IPS-20b (cell line): Measurements from ENCODE around the gene MSRB1.
"Not testable (repeated sequence)": the region's sequence is repeated elsewhere in the genome, so short reads cannot be mapped to it uniquely, and the experiment has no call there.

Source experiments
- H3K27ac ChIP-seq: one replicate; pipeline ENCODE4 v1.5.1; 2013; ENCODE audit warnings: low read length
- H3K27me3 ChIP-seq: 2 replicates; pipeline ENCODE4 v1.6.1; 2013; ENCODE audit warnings: mild to moderate bottlenecking, low read length, inconsistent platforms; ENCODE audit not compliant: insufficient read depth
- H3K36me3 ChIP-seq: 2 replicates; pipeline ENCODE4 v1.6.1; 2013; ENCODE audit warnings: low read depth, mild to moderate bottlenecking, inconsistent platforms, low read length, moderate library complexity; ENCODE audit not compliant: insufficient read depth
- H3K4me1 ChIP-seq: 2 replicates; pipeline ENCODE4 v1.6.1; 2013; ENCODE audit warnings: mild to moderate bottlenecking, control low read depth, inconsistent platforms, low read length, moderate library complexity; ENCODE audit not compliant: insufficient read depth
- H3K4me3 ChIP-seq: 2 replicates; pipeline ENCODE4 v1.5.1; 2013; ENCODE audit warnings: mild to moderate bottlenecking, low read length, inconsistent platforms
- H3K9ac ChIP-seq: 2 replicates; pipeline ENCODE4 v1.6.1; 2013; ENCODE audit warnings: low read depth, mild to moderate bottlenecking, inconsistent platforms, low read length, moderate library complexity
- H3K9me3 ChIP-seq: 2 replicates; pipeline ENCODE4 v1.6.1; 2013; ENCODE audit warnings: mild to moderate bottlenecking, low read depth, low read length, inconsistent platforms; ENCODE audit not compliant: insufficient read depth

Gene MSRB1

DNA sequence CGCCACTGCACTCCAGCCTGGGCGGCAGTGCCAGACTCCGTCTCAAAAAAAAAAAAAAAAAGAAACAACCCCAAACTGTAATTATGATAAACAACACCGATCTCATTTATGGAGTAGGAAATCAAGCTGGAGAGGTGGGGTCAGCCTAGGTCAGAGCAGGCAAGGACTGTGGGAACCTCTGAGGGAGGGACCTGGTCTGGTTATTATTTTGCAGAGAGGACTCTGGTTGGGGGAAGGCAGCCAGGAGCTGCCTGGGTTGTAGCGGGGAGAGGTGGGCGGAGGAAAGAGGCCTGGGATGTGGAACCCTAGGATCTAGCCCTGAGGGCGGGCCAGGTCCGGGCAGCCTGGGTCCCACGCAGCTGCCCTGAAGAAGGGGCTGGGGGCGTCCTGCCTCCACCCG, 13.9 kb downstream of the MSRB1 start:
- peaks cover 29% of the 10 kb centered on the region for H3K27me3 ChIP-seq
- H3K9me3 ChIP-seq = no peaks in the 10 kb centered on the region
- no peak overlapping the region for H3K9ac ChIP-seq
- H3K36me3 ChIP-seq = no peaks in the 10 kb centered on the region
- H3K4me1 ChIP-seq = 0 out of 2 replicates have a peak, but pooled peaks cover 2% of the 10 kb centered on the region
- H3K4me3 ChIP-seq = peak overlapping the region; percentile 30; the same call in 1 of the 2 replicates
- H3K27ac ChIP-seq = no peak overlapping the region

DNA sequence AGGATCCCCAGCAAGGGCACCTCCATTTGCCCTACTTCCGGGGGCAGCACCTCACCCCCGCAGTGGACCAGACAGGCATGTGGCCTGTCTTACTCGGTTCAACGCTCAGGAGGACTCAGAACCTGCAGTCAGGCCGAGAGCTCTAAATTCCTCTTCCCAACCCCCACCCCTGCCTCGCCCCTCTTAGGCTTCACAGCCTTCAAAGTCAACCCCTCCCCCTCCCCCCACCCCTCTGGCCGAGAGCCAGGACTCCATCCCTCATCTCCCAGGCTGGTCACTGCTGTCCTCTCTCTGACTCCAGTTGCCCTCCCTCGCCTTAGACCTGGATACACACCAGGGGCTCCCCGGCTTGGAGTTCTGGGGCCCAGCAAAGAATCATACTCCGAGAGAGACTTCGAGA, 16.7 kb downstream of the MSRB1 start:
- peaks cover 2% of the 10 kb centered on the region; the same call in 1 of the 2 replicates for H3K4me1 ChIP-seq
- no peak overlapping the region for H3K4me3 ChIP-seq
- H3K9me3 ChIP-seq = no peaks in the 10 kb centered on the region
- H3K27me3 ChIP-seq = peaks cover 57% of the 10 kb centered on the region
- no peak overlapping the region for H3K9ac ChIP-seq
- no peaks in the 10 kb centered on the region for H3K36me3 ChIP-seq
- H3K27ac ChIP-seq = no peak overlapping the region

DNA sequence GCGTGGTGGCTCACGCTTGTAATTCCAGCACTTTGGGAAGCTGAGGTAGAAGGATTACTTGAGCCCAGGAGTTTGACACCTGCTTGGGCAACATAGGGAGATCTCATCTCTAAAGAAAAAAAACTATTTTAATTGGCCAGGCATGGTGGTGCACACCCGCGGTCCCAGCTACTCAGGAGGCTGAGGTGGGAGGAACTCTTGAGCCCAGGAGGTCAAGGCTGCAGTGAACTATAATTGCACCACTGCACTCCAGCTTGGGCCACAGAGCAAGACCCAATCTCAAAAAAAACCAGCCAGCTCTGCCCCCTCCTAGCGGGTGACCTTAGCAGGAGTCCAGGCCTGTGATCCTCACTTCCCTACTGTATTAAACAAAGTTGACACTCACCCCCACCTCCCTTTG, 18.9 kb downstream of the MSRB1 start:
- Histone ChIP-seq H3K4me3 (no peak overlapping the region), H3K27ac (no peak overlapping the region), H3K4me1 (peaks cover 2% of the 10 kb centered on the region; the same call in 1 of the 2 replicates), H3K27me3 (peaks cover 64% of the 10 kb centered on the region), H3K36me3 (no peaks in the 10 kb centered on the region), H3K9me3 (no peaks in the 10 kb centered on the region), H3K9ac (no peak overlapping the region)

DNA sequence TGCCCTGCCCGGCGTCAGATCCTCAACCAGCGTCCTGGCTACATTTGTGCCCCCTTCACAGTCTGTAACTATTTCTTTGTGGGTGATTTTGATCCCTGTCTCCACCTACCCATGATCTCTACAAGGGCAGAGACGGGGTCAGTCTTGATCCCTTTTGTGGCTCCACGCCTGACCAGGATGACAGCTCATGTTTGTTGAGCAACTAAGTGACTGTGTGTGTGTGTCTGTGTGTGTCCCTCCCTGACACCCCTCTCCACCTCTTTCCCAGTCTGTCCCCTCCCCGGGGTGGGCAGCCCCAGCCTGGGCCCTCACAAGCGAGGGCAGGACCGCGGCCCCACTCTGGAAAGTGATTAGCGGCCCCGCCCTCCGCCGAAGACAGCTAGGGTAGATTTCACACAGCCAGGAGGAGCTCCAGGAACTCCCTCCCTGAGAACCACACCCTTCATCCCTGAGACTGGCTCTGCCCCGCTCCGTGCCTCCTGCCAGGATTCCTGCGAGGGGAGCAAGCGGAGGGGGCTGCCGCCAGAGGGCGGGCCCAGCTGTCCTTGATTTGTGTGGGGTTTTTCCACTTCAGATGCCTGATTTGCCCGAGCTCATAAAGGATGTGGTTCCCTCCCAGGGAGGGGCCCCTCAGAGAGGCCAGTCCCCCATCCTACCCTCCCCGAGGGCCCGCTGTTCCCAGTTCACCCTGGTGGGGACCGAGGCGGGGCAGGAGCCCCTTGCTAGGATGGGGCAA, 19.5 kb downstream of the MSRB1 start:
- Histone ChIP-seq H3K27me3 (peaks cover 70% of the 10 kb centered on the region), H3K4me1 (peaks cover 2% of the 10 kb centered on the region; the same call in 1 of the 2 replicates), H3K9ac (no peak overlapping the region)

DNA sequence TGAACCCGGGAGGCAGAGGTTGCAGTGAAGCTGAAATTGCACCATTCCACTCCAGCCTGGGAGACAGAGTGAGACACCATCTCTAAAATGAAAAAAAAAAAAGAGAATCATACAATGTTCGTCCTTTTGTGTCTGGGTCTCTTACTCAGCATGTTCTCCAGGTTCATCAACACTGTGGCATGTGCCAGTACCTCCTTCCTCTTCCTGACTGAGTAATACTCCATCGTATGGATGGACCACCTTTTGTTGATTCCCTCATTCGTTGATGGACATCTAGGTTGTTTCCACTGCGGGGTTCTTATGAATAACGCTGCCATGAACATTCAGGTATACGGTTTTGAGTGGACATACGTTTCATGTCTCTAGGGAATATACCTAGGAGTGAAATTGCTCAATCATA, 20.6 kb downstream of the MSRB1 start:
- Histone ChIP-seq H3K4me1 (peaks cover 2% of the 10 kb centered on the region; the same call in 1 of the 2 replicates), H3K36me3 (no peaks in the 10 kb centered on the region), H3K9me3 (no peaks in the 10 kb centered on the region), H3K27ac (no peak overlapping the region), H3K9ac (no peak overlapping the region), H3K4me3 (no peak overlapping the region), H3K27me3 (peaks cover 78% of the 10 kb centered on the region)

More for the DNA sequence above, 19.5 kb downstream of the MSRB1 start:
- Histone ChIP-seq H3K4me3 (peak overlapping the region; percentile 45; the same call in 1 of the 2 replicates), H3K9me3 (no peaks in the 10 kb centered on the region), H3K36me3 (no peaks in the 10 kb centered on the region), H3K27ac (no peak overlapping the region)

DNA sequence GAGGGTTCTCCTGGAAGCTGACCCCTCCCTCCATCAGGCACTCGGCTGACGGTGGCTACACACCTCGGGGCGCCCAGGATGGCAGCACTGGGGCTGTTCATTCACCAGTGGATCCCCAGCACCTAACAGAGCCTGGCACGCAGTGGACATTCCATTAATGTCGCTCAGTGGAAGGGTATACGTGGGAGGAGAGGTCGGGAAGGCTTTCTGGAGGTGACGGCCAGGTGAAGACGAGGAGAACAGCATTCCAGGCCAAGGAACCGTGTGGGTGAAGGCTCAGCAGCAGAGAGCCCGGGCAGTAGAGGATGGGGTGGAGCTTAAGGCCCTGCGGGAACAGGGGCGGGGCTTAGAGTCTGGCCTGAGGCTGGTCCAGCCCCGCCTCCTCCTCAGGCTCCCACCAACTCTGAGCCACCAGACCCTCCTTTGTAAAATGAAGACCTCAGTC, 22.2 kb downstream of the MSRB1 start:
- H3K9ac ChIP-seq = no peak overlapping the region
- H3K4me3 ChIP-seq = no peak overlapping the region
- no peaks in the 10 kb centered on the region for H3K36me3 ChIP-seq
- no peaks in the 10 kb centered on the region for H3K9me3 ChIP-seq
- peaks cover 94% of the 10 kb centered on the region for H3K27me3 ChIP-seq
- no peak overlapping the region for H3K27ac ChIP-seq
- H3K4me1 ChIP-seq = no peaks in the 10 kb centered on the region; the same call in 1 of the 2 replicates

DNA sequence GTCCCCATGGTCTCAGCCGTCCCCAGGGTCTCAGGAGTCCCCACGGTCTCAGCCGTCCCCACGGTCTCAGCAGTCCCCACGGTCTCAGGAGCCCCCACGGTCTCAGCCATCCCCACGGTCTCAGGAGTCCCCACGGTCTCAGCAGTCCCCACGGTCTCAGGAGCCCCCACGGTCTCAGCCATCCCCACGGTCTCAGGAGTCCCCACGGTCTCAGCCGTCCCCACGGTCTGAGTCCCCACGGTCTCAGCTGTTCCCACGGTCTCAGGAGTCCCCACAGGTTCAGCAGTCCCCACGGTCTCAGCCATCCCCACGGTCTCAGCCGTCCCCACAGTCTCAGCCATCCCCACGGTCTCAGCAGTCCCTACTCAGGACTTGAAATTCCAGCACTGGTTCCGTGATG, 22.9 kb downstream of the MSRB1 start:
- H3K9me3 ChIP-seq, H3K4me1 ChIP-seq, H3K27ac ChIP-seq, H3K4me3 ChIP-seq, H3K36me3 ChIP-seq, H3K9ac ChIP-seq: not testable (repeated sequence)
- H3K27me3 ChIP-seq = peaks cover 94% of the 10 kb centered on the region

DNA sequence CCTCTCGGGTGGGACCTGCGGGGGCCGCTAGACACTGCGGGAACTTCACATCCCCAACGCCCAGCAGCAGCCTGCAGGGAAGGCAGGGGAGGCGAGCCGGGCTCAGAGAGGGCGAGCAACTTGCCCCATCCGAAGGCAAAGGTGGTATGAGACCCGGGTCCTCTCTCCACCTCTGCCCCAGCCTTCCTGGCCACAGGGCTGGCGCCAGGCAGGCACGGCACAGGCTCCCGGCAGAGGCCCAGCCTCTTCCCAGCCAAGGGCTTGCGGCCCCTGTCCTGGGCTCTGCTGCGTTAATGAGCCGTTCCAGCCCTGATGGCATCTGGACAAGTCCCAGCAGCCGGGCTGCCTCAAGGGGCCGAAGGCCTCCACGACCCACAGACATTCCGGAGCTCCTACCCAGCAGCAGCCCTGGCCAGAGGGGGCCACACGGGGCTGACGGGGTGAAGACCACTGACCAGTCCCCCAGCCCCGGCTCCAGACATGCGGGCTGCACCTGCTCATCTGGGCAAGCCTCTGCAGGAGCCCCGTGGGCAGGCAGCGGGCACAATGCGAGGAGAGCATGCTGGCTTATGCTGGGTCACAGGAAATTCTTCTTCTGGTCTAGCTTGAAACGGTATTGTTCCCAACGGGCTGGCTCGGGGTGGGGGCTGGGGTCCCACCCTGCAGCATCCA, 23.5 kb downstream of the MSRB1 start:
- no peak overlapping the region for H3K4me3 ChIP-seq
- no peaks in the 10 kb centered on the region for H3K36me3 ChIP-seq
- no peak overlapping the region for H3K9ac ChIP-seq
- H3K9me3 ChIP-seq = no peaks in the 10 kb centered on the region
- no peak overlapping the region for H3K27ac ChIP-seq
- H3K27me3 ChIP-seq = peaks cover 97% of the 10 kb centered on the region
- no peaks in the 10 kb centered on the region; the same call in 1 of the 2 replicates for H3K4me1 ChIP-seq

DNA sequence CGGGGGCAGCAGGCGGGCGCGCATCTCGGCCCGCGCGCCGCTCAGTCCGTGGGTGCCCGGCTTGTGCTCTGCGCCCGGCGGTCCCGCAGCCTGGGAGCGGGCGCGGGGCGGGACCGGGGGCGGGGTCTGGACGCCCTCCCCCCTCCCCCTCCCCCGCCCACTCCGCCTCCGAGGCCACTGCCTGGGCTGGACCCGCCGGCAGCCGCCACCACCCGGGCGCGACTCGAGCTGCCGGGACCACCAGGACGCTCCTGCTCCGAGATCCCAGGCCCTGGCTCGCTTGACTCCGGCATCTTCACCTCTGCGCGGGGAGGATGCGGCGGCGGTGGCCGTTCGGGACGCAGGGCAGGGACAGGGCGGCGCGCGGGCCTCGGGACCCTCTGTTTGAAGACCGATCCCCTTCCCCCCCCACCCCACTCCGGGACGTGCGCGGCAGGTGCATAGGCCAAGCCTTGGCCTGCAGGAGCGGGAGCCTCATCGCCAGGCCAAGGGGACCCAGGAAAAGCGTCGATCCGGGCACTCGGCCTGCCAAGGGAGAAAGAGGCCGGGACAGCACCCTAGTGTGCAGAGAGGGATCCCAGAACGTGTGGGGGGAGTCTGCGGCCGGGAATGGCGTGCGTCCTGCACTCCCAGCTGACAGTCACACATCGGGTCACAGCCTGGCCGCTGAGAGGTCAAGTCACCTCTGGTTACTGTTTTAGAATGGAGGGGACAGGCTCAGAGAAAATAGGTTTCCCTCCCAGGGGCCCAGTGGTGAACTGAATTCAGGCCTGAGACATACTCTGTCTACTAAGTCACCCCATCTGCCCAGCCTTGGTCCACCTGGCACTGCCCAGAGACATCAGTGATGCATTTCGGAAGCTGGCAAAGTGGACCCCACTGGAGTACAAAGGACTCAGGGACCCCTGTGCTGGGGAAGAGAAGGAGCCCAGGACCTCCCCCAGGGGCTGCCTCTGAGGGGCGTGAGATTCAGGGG, 24.4 kb downstream of the MSRB1 start, which contains the start of gene HS3ST6:
Gene HS3ST6, minus strand, starts transcription at position 65 of the 976 bp plus-strand sequence. CDS start 92 bp downstream, outside the sequence.
- Histone ChIP-seq H3K27me3 (peaks cover 97% of the 10 kb centered on the region), H3K4me1 (no peaks in the 10 kb centered on the region; the same call in 1 of the 2 replicates), H3K4me3 (peak within 1 kb of the TSS; percentile 43; the same call in 1 of the 2 replicates)

DNA sequence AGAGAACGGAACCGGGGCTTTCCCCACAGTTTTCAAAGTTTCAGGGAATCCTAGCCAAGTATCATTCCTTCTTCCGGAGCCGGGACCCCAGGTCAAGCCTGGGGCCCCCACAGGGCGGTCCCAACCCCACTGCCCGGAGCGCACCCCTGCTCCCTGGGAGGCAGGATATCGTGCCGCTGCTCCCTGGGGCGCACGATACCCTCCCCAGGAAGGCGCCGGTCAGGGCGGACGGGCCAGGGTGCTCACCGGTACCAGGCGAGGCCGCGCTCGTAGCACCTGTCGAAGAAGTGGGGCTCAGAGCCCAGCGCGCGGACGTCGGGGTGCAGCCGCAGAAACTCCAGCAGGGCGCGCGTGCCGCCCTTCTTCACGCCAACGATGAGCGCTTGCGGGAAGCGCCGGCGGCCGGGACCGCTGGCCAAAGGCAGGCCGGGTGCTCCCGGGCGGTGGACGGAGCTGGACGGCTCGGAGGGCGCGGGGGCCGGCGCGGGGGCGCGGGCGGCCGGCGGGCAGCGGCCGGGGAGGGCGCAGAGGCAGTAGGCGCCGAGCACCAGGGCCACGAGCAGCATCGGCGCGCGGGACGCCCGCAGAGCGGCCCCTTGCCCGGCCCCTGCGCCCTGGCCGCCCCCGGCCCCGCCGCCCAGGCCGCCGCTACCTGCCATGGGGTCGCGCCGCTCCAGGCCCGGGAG, 25.2 kb downstream of the MSRB1 start:
- Histone ChIP-seq H3K4me1 (no peaks in the 10 kb centered on the region; the same call in 1 of the 2 replicates), H3K4me3 (peak overlapping the region; percentile 42; the same call in 1 of the 2 replicates), H3K9me3 (no peaks in the 10 kb centered on the region), H3K36me3 (no peaks in the 10 kb centered on the region), H3K27ac (no peak overlapping the region), H3K27me3 (peaks cover 90% of the 10 kb centered on the region), H3K9ac (no peak overlapping the region)

More for the DNA sequence above, 24.4 kb downstream of the MSRB1 start, which contains the start of gene HS3ST6:
- Histone ChIP-seq H3K27ac (no peak within 1 kb of the TSS), H3K9ac (no peak within 1 kb of the TSS), H3K9me3 (no peaks in the 10 kb centered on the region), H3K36me3 (no peaks in the 10 kb centered on the region)
